Ramos (cell line): Measurements from ENCODE around the gene PDE8A.
"Not testable (repeated sequence)": the region's sequence is repeated elsewhere in the genome, so short reads cannot be mapped to it uniquely, and the experiment has no call there.

ENCODE experiments used
- in situ Hi-C: fragments of 300-500 bp; cut with MboI; formaldehyde crosslinking; loops from one replicate; pipeline ENCODE4 v1.14.3; 2022; ENCODE audit warnings: low sequenced_read_pairs; ENCODE audit not compliant: unreplicated experiment

The PDE8A gene

GRCh38 chr15:85008474-85009260 lies 27.0 kb downstream of the PDE8A start:
- in situ Hi-C loops, result no loop called here

GRCh38 chr15:85009435-85009834 lies 27.8 kb downstream of the PDE8A start:
- in situ Hi-C loops, result no loop called here

GRCh38 chr15:85010071-85010385 lies 28.4 kb downstream of the PDE8A start:
- in situ Hi-C loops, result no loop called here

GRCh38 chr15:85010386-85011159 lies 28.9 kb downstream of the PDE8A start:
- in situ Hi-C loops, result no loop called here

GRCh38 chr15:85011160-85011571 lies 29.5 kb downstream of the PDE8A start:
- in situ Hi-C loops, result no loop called here

- in situ Hi-C loops, result not testable (repeated sequence)
These were observed 30.1 kb downstream of the PDE8A start for GRCh38 chr15:85011724-85012123.

- in situ Hi-C loops, result no loop called here
These were observed 32.1 kb downstream of the PDE8A start for GRCh38 chr15:85013785-85014184.

- in situ Hi-C loops, result no loop called here
These were observed 33.3 kb downstream of the PDE8A start for GRCh38 chr15:85014932-85015331.

GRCh38 chr15:85016275-85016674 lies 34.6 kb downstream of the PDE8A start:
- in situ Hi-C loops, result no loop called here

GRCh38 chr15:85019815-85020590 lies 38.3 kb downstream of the PDE8A start:
- in situ Hi-C loops, result no loop called here

GRCh38 chr15:85021409-85021808 lies 39.8 kb downstream of the PDE8A start:
- in situ Hi-C loops, result no loop called here

GRCh38 chr15:85022860-85023403 lies 41.3 kb downstream of the PDE8A start:
- in situ Hi-C loops, result no loop called here

- in situ Hi-C loops, result no loop called here
These were observed 42.3 kb downstream of the PDE8A start for GRCh38 chr15:85024003-85024402.

GRCh38 chr15:85024509-85025336 lies 43.1 kb downstream of the PDE8A start:
- in situ Hi-C loops, result no loop called here

GRCh38 chr15:85025516-85026251 lies 44.0 kb downstream of the PDE8A start:
- in situ Hi-C loops, result no loop called here

GRCh38 chr15:85026304-85027032 lies 44.8 kb downstream of the PDE8A start:
- in situ Hi-C loops, result no loop called here

- in situ Hi-C loops, result no loop called here
These were observed 45.4 kb downstream of the PDE8A start for GRCh38 chr15:85027033-85027380.

- in situ Hi-C loops, result no loop called here
These were observed 45.8 kb downstream of the PDE8A start for GRCh38 chr15:85027421-85027820.

GRCh38 chr15:85028416-85028815 lies 46.8 kb downstream of the PDE8A start:
- in situ Hi-C loops, result no loop called here
